Colonic mucosa (tissue), 4 donors: ENCODE results near the gene BOD1L1. TPM values are rescaled to one million over a fixed set of nuclear protein-coding genes. Genes with fewer than 3 reads are reported as not detected.
"Not testable (repeated sequence)": the region's sequence is repeated elsewhere in the genome, so short reads cannot be mapped to it uniquely, and the experiment has no call there.

ENCODE experiments used
- DNase-seq: peaks from one replicate; pipeline ENCODE4 v3.0.0-alpha.2; 2020
- H3K27ac ChIP-seq: fragments of 200-600 bp; one replicate; pipeline ENCODE4 v1.8.0; 2021
- H3K27me3 ChIP-seq: fragments of 200-600 bp; one replicate; pipeline ENCODE4 v1.8.0; 2021
- H3K36me3 ChIP-seq: fragments of 200-600 bp; one replicate; pipeline ENCODE4 v1.8.0; 2021
- H3K4me1 ChIP-seq: fragments of 200-600 bp; one replicate; pipeline ENCODE4 v1.8.0; 2021; ENCODE audit warnings: mild to moderate bottlenecking
- H3K4me3 ChIP-seq: fragments of 200-600 bp; one replicate; pipeline ENCODE4 v1.8.0; 2021
- H3K9ac ChIP-seq, 2 donors: one replicate each; pipeline ENCODE4 v1.7.0; 2013; ENCODE audit warnings: control low read depth in 2 of 2, low read depth in 2 of 2, low read length in 2 of 2
- H3K9me3 ChIP-seq: fragments of 200-600 bp; one replicate; pipeline ENCODE4 v1.8.0; 2021
- intact Hi-C: fragments of 100-400 bp; cut with DNase I; formaldehyde crosslinking; loops from one replicate; pipeline ENCODE4 v1.14.1; 2022
- total RNA-seq, 2 donors: library from RNA; stranded (reverse); fragmentation: NEBNext Ultra II Directional in 1 of 2; extraction: Animal tissue kit (Norgen Biotek cat#: 25700) in 1 of 2; gene quantifications; one replicate each; pipeline ENCODE4 v1.2.1, GENCODE V29; 2021
- TF ChIP-seq, protein P1 (sequence below): fragments of 200-600 bp; IDR thresholded peaks from one replicate; pipeline ENCODE4 v1.8.0; 2022; ENCODE audit warnings: antibody characterized with exemption, mild to moderate bottlenecking
- donor health status: healthy.
- donor health status: DM: no; HTN: no; CAD: no.
- donor health status: DM: no; HTN: no; CAD: no.

Gene BOD1L1
- total RNA-seq, 2 donors from 2014 or later, result 20.7 to 24.7 TPM

DNA sequence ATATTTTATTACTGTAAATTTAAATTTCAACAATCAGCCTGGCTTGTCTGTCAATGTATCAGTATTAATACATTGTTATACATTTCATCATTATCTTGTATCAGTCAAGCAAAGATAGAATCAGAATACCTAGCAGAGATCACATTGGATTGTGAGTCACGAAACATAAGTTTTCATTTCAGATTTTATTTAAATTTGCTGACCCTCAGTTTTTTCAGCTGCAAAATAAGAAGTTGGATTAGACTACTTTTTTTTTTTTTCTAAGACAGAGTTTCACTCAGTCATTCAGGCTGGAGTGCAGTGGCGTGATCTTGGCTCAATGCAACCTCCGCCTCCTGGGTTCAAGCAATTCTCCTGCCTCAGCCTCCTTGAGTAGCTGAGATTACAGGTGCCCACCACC lies 49.9 kb downstream of the BOD1L1 start:
- Histone ChIP-seq H3K27me3 (no peaks in the 10 kb centered on the region), H3K4me1 (no peaks in the 10 kb centered on the region), H3K36me3 (peaks cover 14% of the 10 kb centered on the region), H3K9me3 (no peaks in the 10 kb centered on the region), H3K9ac (no peak overlapping the region), H3K27ac (no peak overlapping the region), H3K4me3 (no peak overlapping the region)
- TF ChIP-seq, protein P1, sequence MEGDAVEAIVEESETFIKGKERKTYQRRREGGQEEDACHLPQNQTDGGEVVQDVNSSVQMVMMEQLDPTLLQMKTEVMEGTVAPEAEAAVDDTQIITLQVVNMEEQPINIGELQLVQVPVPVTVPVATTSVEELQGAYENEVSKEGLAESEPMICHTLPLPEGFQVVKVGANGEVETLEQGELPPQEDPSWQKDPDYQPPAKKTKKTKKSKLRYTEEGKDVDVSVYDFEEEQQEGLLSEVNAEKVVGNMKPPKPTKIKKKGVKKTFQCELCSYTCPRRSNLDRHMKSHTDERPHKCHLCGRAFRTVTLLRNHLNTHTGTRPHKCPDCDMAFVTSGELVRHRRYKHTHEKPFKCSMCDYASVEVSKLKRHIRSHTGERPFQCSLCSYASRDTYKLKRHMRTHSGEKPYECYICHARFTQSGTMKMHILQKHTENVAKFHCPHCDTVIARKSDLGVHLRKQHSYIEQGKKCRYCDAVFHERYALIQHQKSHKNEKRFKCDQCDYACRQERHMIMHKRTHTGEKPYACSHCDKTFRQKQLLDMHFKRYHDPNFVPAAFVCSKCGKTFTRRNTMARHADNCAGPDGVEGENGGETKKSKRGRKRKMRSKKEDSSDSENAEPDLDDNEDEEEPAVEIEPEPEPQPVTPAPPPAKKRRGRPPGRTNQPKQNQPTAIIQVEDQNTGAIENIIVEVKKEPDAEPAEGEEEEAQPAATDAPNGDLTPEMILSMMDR, result no peak
- intact Hi-C loops, result no loop called here
- no peak for DNase-seq

DNA sequence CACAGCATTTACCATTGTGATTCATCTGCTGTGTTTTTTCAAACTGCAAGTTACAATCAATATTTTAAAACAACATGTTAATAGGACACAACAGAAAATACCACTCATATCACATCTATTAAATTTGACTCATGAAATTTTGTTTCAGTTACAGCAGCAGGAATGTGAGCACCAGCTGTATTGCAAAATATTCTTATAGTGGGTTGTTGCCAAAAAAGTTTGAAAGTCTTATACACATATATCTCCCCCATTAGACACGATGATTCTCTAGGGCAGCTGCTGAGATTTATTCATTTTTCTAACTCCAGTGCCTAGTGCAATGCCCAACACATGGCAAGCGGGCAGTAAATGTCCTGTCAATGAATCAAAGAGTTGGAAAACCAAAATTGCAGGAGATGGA lies 56.6 kb downstream of the BOD1L1 start:
- H3K4me1 ChIP-seq, result no peaks in the 10 kb centered on the region
- TF ChIP-seq, protein P1, result no peak
- no peak overlapping the region for H3K27ac ChIP-seq
- intact Hi-C loops, result no loop called here
- no peaks in the 10 kb centered on the region for H3K27me3 ChIP-seq
- H3K36me3 ChIP-seq, result peaks cover 9% of the 10 kb centered on the region
- no peaks in the 10 kb centered on the region for H3K9me3 ChIP-seq
- H3K9ac ChIP-seq, result no peak overlapping the region
- no peak for DNase-seq
- H3K4me3 ChIP-seq, result no peak overlapping the region

DNA sequence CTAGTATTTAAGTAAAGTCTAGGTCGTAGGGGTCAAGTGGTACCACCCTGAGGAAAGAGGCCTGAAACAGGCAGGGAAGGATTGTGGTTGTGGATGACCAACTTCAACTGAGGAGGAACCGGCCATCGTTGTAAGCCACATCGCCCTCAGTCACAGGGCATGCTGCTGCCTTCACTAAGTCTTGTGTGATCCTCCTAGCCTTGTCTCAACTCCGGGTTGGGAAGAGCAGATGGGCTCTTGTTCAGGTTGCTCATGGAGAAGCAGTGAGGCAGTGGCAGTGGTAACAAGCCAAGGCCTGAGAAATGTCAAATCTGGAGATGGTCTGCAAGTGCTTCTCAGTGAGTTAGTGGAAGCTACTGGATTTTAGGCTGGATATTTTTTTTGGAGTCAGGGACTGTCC lies 60.4 kb downstream of the BOD1L1 start:
- no peak overlapping the region for H3K4me3 ChIP-seq
- no peak overlapping the region for H3K9ac ChIP-seq
- no peaks in the 10 kb centered on the region for H3K27me3 ChIP-seq
- peaks cover under 1% of the 10 kb centered on the region for H3K36me3 ChIP-seq
- H3K4me1 ChIP-seq, result no peaks in the 10 kb centered on the region
- H3K9me3 ChIP-seq, result no peaks in the 10 kb centered on the region
- TF ChIP-seq, protein P1, result no peak
- intact Hi-C loops, result no loop called here
- no peak overlapping the region for H3K27ac ChIP-seq
- no peak for DNase-seq

DNA sequence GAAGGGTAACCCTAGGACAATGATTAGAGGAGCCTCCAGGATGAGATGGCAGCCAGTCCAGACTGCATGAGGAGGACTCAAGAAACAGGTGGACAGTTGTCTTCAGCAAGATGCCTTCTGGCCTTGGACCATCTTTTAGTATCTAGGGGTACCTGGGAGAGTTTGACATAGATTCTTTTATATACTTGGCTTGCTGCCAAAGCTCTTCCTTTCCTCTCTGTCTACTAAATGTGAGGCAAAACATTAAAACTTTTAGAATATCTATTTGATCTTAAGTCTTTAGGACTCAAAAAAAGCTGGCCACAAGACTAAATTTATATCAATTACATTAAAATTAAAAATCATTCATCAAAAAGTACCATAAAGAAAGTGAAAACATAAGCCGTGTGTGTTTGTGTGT lies 64.6 kb downstream of the BOD1L1 start:
- DNase-seq, result no peak
- Histone ChIP-seq H3K4me3 (no peak overlapping the region), H3K27me3 (no peaks in the 10 kb centered on the region), H3K36me3 (no peaks in the 10 kb centered on the region), H3K4me1 (no peaks in the 10 kb centered on the region), H3K9ac (no peak overlapping the region), H3K27ac (no peak overlapping the region), H3K9me3 (no peaks in the 10 kb centered on the region)
- TF ChIP-seq, protein P1, result no peak
- intact Hi-C loops, result no loop called here

DNA sequence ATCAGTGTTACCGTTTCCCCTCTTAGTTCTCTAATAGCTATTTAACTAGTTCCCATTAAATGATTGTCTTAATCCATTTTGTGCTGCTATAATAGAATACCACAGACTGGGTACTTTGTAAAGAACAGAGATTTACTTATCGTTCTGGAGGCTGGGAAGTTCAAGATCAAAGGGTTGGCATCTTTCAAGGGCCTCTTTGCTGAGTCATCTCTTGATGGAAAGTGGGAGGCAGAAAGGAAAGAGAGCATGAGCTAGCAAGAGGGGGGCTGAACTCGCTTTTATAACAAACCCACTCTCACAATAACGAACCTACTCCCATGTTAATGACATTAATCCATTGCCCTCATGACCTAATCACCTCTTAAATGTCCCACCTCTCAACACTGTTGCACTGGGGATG lies 65.9 kb downstream of the BOD1L1 start:
- DNase-seq, result no peak
- intact Hi-C loops, result no loop called here
- H3K9ac ChIP-seq, result no peak overlapping the region
- no peak overlapping the region for H3K4me3 ChIP-seq
- H3K36me3 ChIP-seq, result no peaks in the 10 kb centered on the region
- H3K27ac ChIP-seq, result no peak overlapping the region
- no peaks in the 10 kb centered on the region for H3K4me1 ChIP-seq
- H3K9me3 ChIP-seq, result no peaks in the 10 kb centered on the region
- H3K27me3 ChIP-seq, result no peaks in the 10 kb centered on the region
- TF ChIP-seq, protein P1, result no peak

DNA sequence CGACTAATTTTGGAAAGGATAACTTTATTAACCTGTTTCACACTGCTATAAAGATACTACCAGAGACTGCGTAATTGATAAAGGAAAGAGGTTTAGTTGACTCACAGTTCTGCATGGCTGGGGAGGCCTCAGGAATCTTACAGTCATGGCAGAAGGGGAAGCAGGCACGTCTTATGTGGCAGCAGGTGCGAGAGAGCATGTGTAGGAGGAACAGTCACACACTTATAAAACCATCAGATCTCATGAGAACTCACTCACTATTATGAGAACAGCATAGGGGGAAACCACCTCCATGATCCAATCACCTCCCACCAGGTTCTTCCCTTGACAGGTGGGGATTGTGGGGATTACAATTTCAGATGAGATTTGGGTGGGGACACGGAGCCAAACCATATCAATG lies 67.4 kb downstream of the BOD1L1 start:
- H3K4me3 ChIP-seq, H3K9me3 ChIP-seq, H3K27ac ChIP-seq, H3K36me3 ChIP-seq, H3K4me1 ChIP-seq, H3K9ac ChIP-seq, intact Hi-C loops, DNase-seq, H3K27me3 ChIP-seq: not testable (repeated sequence)
